Astrocyte of the spinal cord (primary cell): ENCODE data around the gene ZNF618.

Experiments used
- DNase-seq: peaks from one replicate; pipeline ENCODE4 v3.0.0; 2011; ENCODE audit warnings: low read depth, low spot score
- H3K4me3 ChIP-seq: 2 replicates; pipeline ENCODE4 v1.5.1; 2011; ENCODE audit warnings: low read depth, mild to moderate bottlenecking, low read length, moderate library complexity
- in situ Hi-C: cut with HindIII; loops from 2 replicates; pipeline ENCODE4 v1.10.0; 2017; ENCODE audit warnings: low sequenced_read_pairs
- TF ChIP-seq, protein P1 (sequence below): IDR thresholded peaks from 2 replicates; pipeline ENCODE4 v1.5.1; 2012; ENCODE audit warnings: low read depth, mild to moderate bottlenecking, low read length, inconsistent platforms

The ZNF618 gene

DNA sequence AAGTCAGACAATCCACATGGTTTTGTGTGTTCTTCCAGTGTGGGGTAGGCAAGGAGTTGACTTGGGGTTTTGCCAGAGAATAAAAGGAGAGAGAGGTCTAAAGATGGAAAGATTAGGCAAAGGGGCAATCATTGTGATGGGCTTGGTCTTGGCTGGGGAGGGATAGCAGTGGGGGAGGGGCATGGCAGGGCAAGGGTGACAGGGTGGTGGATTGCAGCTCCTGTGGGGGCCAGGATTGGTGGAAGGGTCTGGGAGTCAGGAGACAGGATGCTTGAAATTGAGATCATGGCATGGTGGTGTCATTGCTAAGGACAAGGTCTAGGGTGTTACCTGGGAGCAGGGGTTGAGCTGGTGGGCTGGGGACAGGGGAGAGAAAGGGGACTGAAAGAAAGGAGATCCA lies 57.6 kb downstream of the ZNF618 start:
- no peak overlapping the region for H3K4me3 ChIP-seq
- TF ChIP-seq, protein P1, sequence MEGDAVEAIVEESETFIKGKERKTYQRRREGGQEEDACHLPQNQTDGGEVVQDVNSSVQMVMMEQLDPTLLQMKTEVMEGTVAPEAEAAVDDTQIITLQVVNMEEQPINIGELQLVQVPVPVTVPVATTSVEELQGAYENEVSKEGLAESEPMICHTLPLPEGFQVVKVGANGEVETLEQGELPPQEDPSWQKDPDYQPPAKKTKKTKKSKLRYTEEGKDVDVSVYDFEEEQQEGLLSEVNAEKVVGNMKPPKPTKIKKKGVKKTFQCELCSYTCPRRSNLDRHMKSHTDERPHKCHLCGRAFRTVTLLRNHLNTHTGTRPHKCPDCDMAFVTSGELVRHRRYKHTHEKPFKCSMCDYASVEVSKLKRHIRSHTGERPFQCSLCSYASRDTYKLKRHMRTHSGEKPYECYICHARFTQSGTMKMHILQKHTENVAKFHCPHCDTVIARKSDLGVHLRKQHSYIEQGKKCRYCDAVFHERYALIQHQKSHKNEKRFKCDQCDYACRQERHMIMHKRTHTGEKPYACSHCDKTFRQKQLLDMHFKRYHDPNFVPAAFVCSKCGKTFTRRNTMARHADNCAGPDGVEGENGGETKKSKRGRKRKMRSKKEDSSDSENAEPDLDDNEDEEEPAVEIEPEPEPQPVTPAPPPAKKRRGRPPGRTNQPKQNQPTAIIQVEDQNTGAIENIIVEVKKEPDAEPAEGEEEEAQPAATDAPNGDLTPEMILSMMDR = no peak
- in situ Hi-C loops = no loop called here
- no peak for DNase-seq

DNA sequence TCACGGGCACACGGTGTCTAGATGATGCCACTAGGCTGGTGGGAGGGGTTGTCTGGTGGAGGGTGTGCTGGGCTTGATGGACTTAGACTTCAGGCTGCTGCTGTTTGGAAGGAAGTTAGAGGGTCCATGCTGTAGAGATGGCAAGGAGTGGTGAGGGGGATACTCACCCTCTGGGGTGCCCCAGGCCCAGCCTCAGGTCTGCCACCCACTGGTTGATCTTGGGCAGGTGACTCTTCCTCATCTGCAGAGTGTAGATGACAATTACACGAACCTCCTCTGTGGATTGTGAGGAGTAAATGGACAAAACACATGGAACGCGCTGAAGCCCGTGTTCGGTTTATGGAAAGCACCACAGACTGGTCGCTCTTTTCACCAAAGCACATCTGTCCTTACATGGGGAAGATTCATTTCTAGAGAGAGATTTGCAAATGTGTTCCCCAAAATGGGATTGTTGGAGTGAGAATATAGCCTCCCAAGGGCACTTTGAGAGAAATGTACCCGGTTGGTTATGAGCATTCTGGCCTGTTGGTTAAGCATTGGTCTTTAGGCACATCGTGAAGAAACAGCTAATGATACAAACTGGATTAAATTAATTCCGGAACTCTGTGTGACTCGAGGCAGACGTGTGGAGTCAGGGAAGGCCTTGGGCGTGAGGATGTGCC lies 58.2 kb downstream of the ZNF618 start:
- no peak for DNase-seq
- no peak overlapping the region for H3K4me3 ChIP-seq
- in situ Hi-C loops = no loop called here
- TF ChIP-seq, protein P1 = no peak

DNA sequence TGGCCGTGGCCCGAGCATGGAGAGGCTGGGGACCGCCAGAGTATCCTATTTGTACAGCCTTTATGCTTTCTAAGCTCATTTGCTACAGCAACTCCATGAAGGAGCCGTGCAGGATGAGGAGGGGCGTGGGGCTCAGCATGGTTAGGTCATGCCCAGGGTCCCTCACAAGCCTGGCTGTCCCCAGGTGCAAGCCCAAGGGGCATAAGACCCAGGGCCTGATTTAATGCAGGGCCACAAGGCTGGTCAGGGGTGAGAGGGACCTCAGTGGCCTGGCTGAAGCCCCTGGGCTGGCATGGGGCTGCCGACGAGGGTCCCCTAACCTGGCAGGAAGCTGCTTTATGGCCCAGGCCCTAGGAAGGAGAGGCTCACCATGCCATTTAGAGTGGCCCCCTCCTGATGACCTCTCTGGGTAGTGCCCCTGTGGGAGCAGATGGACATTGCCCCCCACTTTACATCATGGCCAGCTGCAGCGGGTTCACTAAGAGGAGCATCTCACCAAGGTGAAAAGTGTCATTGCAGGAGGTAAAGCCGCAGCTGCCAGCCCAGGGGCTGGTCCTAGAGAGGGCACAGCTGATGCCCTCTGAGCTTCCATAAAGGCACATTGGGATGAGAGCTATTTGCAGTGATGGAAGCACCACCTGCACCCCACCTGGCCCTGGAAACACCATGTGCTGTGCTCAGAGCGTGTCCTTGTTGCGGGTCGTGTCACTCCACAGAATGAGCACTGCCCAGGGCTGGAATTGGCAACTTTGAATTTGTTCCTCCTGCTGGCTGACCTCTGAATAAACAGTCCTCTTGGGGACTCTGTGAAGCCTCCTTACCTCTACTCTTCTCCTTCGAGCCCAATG lies 58.9 kb downstream of the ZNF618 start:
- no peak overlapping the region for H3K4me3 ChIP-seq
- no peak for DNase-seq
- TF ChIP-seq, protein P1 = no peak
- in situ Hi-C loops = no loop called here

DNA sequence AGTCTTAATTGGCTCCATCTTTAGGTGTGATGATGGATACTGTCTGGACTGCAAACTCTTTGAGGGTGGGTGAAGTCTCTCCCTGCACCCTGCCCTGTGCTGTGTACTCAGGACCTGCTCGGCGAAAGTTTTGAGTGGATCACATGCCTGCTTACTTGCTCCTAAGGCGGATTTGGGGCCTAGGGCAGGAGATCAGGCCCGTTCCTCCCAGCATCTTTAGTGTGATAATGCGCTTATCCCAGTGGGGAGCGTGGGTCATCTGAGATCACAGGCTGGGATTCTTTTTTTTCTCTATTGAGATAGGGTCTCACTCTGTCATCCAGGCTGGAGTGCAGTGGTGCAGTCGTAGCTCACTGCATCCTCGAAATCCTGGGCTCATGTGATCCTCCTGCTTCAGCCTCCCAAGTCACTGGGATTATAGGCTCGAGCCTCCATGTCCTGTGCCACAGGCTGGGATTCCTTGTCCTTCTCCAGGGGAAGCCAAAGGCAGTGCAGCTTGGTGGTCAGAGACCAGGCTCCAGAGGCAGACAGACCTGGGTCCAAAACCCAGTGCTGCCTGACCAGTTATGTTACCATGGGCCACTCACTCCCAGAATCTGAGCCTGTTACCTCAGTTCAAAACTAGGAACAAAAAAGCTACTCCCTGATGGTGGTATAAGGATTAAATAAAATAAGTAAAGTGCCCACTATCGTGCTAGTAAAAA lies 59.7 kb downstream of the ZNF618 start:
- in situ Hi-C loops = no loop called here
- TF ChIP-seq, protein P1 = no peak
- no peak for DNase-seq
- no peak overlapping the region for H3K4me3 ChIP-seq

DNA sequence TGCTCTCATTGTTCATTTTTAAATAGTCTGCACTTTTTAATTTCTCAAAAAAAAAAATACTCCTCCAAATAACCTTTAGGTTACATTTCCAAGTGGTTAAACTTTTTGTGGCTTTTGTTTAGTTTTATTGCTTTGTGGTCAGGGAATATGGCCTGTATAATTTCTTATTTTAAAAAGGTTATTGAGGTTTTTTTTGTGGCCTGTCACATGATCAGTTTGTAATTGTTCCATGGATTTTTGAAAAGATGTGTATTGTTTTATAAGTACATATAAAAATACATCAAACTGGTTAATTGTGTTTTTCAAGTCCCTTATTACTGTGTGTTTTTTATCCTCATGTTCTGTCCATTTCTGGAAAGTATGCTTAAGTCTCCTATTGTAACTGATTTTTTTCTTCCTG lies 64.0 kb downstream of the ZNF618 start:
- H3K4me3 ChIP-seq = no peak overlapping the region
- TF ChIP-seq, protein P1 = no peak
- in situ Hi-C loops = no loop called here
- no peak for DNase-seq

DNA sequence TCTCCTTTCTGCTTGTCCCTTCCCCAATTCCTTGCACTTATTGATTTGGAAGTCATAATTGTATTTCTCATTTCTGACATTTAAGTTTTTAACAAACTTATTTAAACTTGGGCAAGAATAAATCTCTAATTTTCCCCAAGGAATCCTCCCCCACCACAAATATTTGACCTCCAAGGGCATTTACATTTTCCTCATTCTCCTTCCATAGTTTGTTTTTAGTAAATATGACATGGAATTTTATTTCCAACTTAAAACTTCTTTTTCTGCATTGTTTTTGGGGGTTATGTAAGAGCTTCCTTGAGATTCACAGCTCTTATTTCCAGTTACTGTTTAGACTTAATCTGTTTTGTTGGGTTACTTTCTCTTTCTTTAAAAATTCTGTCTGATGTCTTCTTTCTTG lies 64.9 kb downstream of the ZNF618 start:
- TF ChIP-seq, protein P1 = no peak
- no peak overlapping the region for H3K4me3 ChIP-seq
- in situ Hi-C loops = no loop called here
- DNase-seq = no peak
